K562 (cell line): ENCODE results near the gene WASL. TPM values are rescaled to one million over a fixed set of nuclear protein-coding genes. Genes with fewer than 3 reads are reported as not detected.
A peak's percentile ranks its signal among the peaks of the same experiment; 100 is the strongest.

Experiments used
- KLF6 ChIP-seq: fragments of 250-450 bp; sonication (Bioruptor Pico); IDR thresholded peaks from 2 replicates; pipeline ENCODE4 v1.4.0; 2020; ENCODE audit warnings: mild to moderate bottlenecking, moderate library complexity, borderline replicate concordance
- MYC ChIP-seq, 2 experiments: fragments of 250-450 bp in 1 of 2; sonication (Bioruptor Pico) in 1 of 2; IDR thresholded peaks; 2 replicates each; pipeline versions ENCODE4 v1.5.1 to v1.6.1; 2012 to 2021; ENCODE audit warnings: low read depth in 2 of 2, borderline replicate concordance in 1 of 2, improper control_type of control experiment in 1 of 2, low read length in 1 of 2, mild to moderate bottlenecking in 1 of 2, moderate library complexity in 1 of 2
- NR1H2 ChIP-seq: sonication (generic); formaldehyde crosslinking; IDR thresholded peaks from 2 replicates; pipeline ENCODE4 v1.4.0; 2020; ENCODE audit warnings: mild to moderate bottlenecking, missing genetic modification reagents
- RB1 ChIP-seq: fragments of 450-650 bp; IDR thresholded peaks from 2 replicates; pipeline ENCODE4 v1.6.1; 2017; ENCODE audit warnings: low read depth, mild to moderate bottlenecking
- RBM22 ChIP-seq: fragments of 200-400 bp; formaldehyde crosslinking; IDR thresholded peaks from 2 replicates; pipeline ENCODE4 v1.6.1; 2018; ENCODE audit warnings: low read length, low read depth; ENCODE audit not compliant: poor library complexity, severe bottlenecking
- SAFB ChIP-seq: fragments of 200-400 bp; formaldehyde crosslinking; IDR thresholded peaks from 2 replicates; pipeline ENCODE4 v1.6.1; 2017; ENCODE audit warnings: low read depth, low read length, borderline replicate concordance
- SRSF3 ChIP-seq: fragments of 200-400 bp; formaldehyde crosslinking; IDR thresholded peaks from 2 replicates; pipeline ENCODE4 v1.6.1; 2016; ENCODE audit warnings: mild to moderate bottlenecking, low read length, moderate library complexity; ENCODE audit not compliant: insufficient read depth
- TCF7L2 ChIP-seq: fragments of 150-350 bp; IDR thresholded peaks from 2 replicates; pipeline ENCODE4 v1.6.1; 2016; ENCODE audit warnings: low read depth, mild to moderate bottlenecking, low read length, moderate library complexity
- YY1 ChIP-seq, 3 experiments: IDR thresholded peaks; 2 replicates each; pipeline ENCODE4 v1.6.1; 2011; ENCODE audit warnings: low read length in 2 of 3, mild to moderate bottlenecking in 2 of 3, moderate library complexity in 2 of 3, borderline replicate concordance in 1 of 3, control low read depth in 1 of 3, low read depth in 1 of 3; ENCODE audit not compliant: insufficient read depth in 3 of 3, insufficient replicate concordance in 2 of 3, control insufficient read depth in 1 of 3, insufficient read length in 1 of 3; ENCODE audit errors: extremely low read depth in 1 of 3
- polyA plus RNA-seq, 8 experiments: library from polyadenylated mRNA; depleted of rRNA in 4 of 8; stranded (reverse) in 5 of 8; unstranded in 3 of 8; fragments of >200 nt; fragmentation: Nextera tagmentation in 2 of 8; fragmentation: Illumina TruSeq in 1 of 8; extraction: Ambion mirVana in 2 of 8; extraction: Trizol in 1 of 8; gene quantifications; 2 replicates each; pipeline versions ENCODE4 v1.2.1 to v1.2.3, GENCODE V29; 2011 to 2014; ENCODE audit warnings: inconsistent platforms in 1 of 8, missing spikeins in 1 of 8
- total RNA-seq, 7 experiments: library from RNA; depleted of rRNA in 6 of 7; stranded (reverse); fragments of >200 nt in 6 of 7; fragmentation: Illumina TruSeq in 2 of 7; extraction: Trizol in 2 of 7; gene quantifications; 2 replicates each; pipeline versions ENCODE4 v1.2.1 to v1.2.3, GENCODE V29; 2011 to 2021; ENCODE audit warnings: low replicate concordance in 1 of 7
- TF ChIP-seq, protein P1 (sequence below), 2 experiments: fragments of 450-650 bp in 1 of 2; sonication (generic) in 1 of 2; formaldehyde crosslinking in 1 of 2; IDR thresholded peaks; 2 replicates each; pipeline versions ENCODE4 v1.7.1 to v1.9.0; 2016 to 2022; ENCODE audit warnings: inconsistent platforms in 1 of 2, mild to moderate bottlenecking in 1 of 2, missing genetic modification reagents in 1 of 2
- TF ChIP-seq, protein P2 (sequence below): sonication (generic); formaldehyde crosslinking; IDR thresholded peaks from 2 replicates; pipeline ENCODE4 v1.8.1; 2023; ENCODE audit warnings: mild to moderate bottlenecking, missing genetic modification reagents
- TF ChIP-seq, protein P3 (sequence below): IDR thresholded peaks from 3 replicates; pipeline ENCODE4 v1.6.1; 2011; ENCODE audit warnings: borderline replicate concordance, mild to moderate bottlenecking; ENCODE audit not compliant: insufficient read length, insufficient read depth

Gene WASL
- total and polyA plus RNA-seq, 9 of the 15 experiments (the other 6 are each of a cell fraction or from before 2014, with no cell fraction given) = 3.2 to 13.9 (median 8.3) TPM

DNA sequence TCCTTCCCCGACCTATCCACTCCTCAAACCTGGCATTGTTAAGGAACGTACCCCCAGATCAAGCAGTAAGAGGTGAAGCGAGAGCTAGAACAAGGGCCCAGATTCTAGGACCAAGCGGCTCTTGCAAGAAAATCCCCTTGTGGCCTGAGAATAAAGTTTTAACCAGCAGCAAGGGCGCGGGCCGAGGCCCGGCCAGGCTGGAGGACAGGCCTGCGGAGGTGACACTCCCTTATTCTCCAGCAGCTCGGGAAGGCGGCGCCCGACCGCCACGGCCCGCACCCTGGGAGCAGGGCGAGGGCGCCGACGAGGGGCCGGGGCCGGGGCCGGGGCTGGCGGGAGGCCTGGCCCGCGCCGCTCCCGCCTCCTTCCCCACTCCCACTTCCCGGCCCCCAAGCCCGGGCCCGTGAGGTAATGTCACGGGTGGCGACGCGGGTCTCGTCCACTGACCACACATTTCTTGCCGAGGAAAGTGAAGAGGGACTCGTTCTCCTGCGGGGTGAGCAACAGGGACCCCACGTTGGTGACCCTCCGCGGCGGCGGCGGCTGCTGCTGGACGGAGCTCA, 551 bp downstream of the WASL start (continued):
- TF ChIP-seq, protein P1, sequence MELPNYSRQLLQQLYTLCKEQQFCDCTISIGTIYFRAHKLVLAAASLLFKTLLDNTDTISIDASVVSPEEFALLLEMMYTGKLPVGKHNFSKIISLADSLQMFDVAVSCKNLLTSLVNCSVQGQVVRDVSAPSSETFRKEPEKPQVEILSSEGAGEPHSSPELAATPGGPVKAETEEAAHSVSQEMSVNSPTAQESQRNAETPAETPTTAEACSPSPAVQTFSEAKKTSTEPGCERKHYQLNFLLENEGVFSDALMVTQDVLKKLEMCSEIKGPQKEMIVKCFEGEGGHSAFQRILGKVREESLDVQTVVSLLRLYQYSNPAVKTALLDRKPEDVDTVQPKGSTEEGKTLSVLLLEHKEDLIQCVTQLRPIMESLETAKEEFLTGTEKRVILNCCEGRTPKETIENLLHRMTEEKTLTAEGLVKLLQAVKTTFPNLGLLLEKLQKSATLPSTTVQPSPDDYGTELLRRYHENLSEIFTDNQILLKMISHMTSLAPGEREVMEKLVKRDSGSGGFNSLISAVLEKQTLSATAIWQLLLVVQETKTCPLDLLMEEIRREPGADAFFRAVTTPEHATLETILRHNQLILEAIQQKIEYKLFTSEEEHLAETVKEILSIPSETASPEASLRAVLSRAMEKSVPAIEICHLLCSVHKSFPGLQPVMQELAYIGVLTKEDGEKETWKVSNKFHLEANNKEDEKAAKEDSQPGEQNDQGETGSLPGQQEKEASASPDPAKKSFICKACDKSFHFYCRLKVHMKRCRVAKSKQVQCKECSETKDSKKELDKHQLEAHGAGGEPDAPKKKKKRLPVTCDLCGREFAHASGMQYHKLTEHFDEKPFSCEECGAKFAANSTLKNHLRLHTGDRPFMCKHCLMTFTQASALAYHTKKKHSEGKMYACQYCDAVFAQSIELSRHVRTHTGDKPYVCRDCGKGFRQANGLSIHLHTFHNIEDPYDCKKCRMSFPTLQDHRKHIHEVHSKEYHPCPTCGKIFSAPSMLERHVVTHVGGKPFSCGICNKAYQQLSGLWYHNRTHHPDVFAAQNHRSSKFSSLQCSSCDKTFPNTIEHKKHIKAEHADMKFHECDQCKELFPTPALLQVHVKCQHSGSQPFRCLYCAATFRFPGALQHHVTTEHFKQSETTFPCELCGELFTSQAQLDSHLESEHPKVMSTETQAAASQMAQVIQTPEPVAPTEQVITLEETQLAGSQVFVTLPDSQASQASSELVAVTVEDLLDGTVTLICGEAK (IDR thresholded peaks at IDR 0.05) = peak; percentile 51
- TF ChIP-seq, protein P1 (CRISPR knock-in tag; IDR thresholded peaks at IDR 0.05) = peak; percentile 69
- TF ChIP-seq, protein P2, sequence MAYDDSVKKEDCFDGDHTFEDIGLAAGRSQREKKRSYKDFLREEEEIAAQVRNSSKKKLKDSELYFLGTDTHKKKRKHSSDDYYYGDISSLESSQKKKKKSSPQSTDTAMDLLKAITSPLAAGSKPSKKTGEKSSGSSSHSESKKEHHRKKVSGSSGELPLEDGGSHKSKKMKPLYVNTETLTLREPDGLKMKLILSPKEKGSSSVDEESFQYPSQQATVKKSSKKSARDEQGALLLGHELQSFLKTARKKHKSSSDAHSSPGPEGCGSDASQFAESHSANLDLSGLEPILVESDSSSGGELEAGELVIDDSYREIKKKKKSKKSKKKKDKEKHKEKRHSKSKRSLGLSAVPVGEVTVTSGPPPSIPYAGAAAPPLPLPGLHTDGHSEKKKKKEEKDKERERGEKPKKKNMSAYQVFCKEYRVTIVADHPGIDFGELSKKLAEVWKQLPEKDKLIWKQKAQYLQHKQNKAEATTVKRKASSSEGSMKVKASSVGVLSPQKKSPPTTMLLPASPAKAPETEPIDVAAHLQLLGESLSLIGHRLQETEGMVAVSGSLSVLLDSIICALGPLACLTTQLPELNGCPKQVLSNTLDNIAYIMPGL = 0 out of 2 replicates have a peak, but pooled peaks have one; percentile 37
- TF ChIP-seq SRSF3 (0 out of 2 replicates have a peak, but pooled peaks have one; percentile 20), MYC (IDR thresholded peaks at IDR 0.05; ENCODE audit: low read depth, low read length) (no peak), MYC (CRISPR knock-in tag; IDR thresholded peaks at IDR 0.05; ENCODE audit: borderline replicate concordance, low read depth) (peak; percentile 57; the same call in 1 of the 2 replicates), RBM22 (peak; percentile 58), TCF7L2 (no peak), NR1H2 (CRISPR knock-in tag) (peak; percentile 19; the same call in 1 of the 2 replicates), RB1 (0 out of 2 replicates have a peak, but pooled peaks have one; percentile 6), KLF6 (CRISPR knock-in tag) (no peak), SAFB (peak; percentile 58; the same call in 1 of the 2 replicates), YY1 (IDR thresholded peaks at IDR 0.05; ENCODE audit: borderline replicate concordance in 1 of 3, control insufficient read depth in 1 of 3, extremely low read depth in 1 of 3, insufficient read depth in 3 of 3, insufficient read length in 1 of 3, insufficient replicate concordance in 2 of 3, low read depth in 1 of 3, low read length in 2 of 3) (peak in 1 of 3 experiments; percentile 10)
- TF ChIP-seq, protein P3, sequence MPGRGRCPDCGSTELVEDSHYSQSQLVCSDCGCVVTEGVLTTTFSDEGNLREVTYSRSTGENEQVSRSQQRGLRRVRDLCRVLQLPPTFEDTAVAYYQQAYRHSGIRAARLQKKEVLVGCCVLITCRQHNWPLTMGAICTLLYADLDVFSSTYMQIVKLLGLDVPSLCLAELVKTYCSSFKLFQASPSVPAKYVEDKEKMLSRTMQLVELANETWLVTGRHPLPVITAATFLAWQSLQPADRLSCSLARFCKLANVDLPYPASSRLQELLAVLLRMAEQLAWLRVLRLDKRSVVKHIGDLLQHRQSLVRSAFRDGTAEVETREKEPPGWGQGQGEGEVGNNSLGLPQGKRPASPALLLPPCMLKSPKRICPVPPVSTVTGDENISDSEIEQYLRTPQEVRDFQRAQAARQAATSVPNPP = no peak
